ENCODE measurements around the gene RPL27. TPM values are rescaled to one million over a fixed set of nuclear protein-coding genes. Genes with fewer than 3 reads are reported as not detected.

The RPL27 gene
- total and polyA plus RNA-seq, 2 of the 4 experiments (the other 2 are of a cell fraction): 1,595 to 2,806 TPM

GRCh38 chr17:42989726-42990652 lies 8.2 kb upstream of the RPL27 start:
- peak overlapping the region; percentile 70; the same call in 1 of the 2 replicates for H3K4ac ChIP-seq (ENCODE audit: low read depth, low read length)
- no TSS peak for BruUV-seq (replicated peaks)

More at GRCh38 chr17:42989726-42990652, 8.2 kb upstream of the RPL27 start:
- H2AFZ ChIP-seq (replicated peaks; ENCODE audit: low read length, poor library complexity): peak overlapping the region; percentile 4
- intact Hi-C loops (cut with micrococcal nuclease) (loop anchor here (10.0 kb wide), 1 partner anchor 325 kb away; no protein-coding TSS in a partner anchor), in situ Hi-C loops (cut with MboI; ENCODE audit: low sequenced_read_pairs) (loop anchor here (25.0 kb wide), 1 partner anchor 372 kb away; no protein-coding TSS in a partner anchor), dilution Hi-C loops (cut with HindIII; ENCODE audit: low sequenced_read_pairs, unreplicated experiment) (no loop called here)
- H3K9me1 ChIP-seq (ENCODE audit: insufficient read depth, low read length): peaks cover 14% of the 10 kb centered on the region
- peak overlapping the region; percentile 74; the same call in 1 of the 3 replicates for H2BK15ac ChIP-seq (ENCODE audit: low read depth, low read length)
- H2AK9ac ChIP-seq (replicated peaks; ENCODE audit: low read depth, low read length, poor library complexity): no peak overlapping the region
- H3K4me3 ChIP-seq (ENCODE audit: insufficient read depth, low read depth, low read length): no peak overlapping the region
- no peaks in the 10 kb centered on the region for H4K20me1 ChIP-seq (ENCODE audit: insufficient read depth, low read length)
- peaks cover 42% of the 10 kb centered on the region for H3K36me3 ChIP-seq (ENCODE audit: control insufficient read depth, insufficient read depth, low read length)
- POLR2A ChIA-PET (ENCODE audit: unreplicated experiment): interaction anchor here (1.5 kb wide), 1 partner anchor 8 kb away, joined by 5 read pairs; the partner anchor contains the start of gene RPL27
- H3K14ac ChIP-seq (replicated peaks; ENCODE audit: low read depth, low read length): peak overlapping the region; percentile 89
- peak; percentile 58 for ATAC-seq (ENCODE audit: low read depth)
- H3K9ac ChIP-seq (ENCODE audit: low read depth, low read length): no peak overlapping the region
- no peaks in the 10 kb centered on the region; the same call in 1 of the 2 replicates for H3K4me1 ChIP-seq (ENCODE audit: control insufficient read depth, insufficient read depth, low read length)
- peak overlapping the region; percentile 68 for H2BK5ac ChIP-seq (ENCODE audit: low read depth, low read length, poor library complexity, severe bottlenecking)
- H3K9me3 ChIP-seq (ENCODE audit: control insufficient read depth, insufficient read depth, low read length): no peaks in the 10 kb centered on the region
- H2BK120ac ChIP-seq (ENCODE audit: low read depth, low read length): peak overlapping the region; percentile 64
- H2BK20ac ChIP-seq (ENCODE audit: low read depth, low read length): no peak overlapping the region
- no peak overlapping the region for H4K5ac ChIP-seq (ENCODE audit: low read depth, low read length)
- no peak overlapping the region for H3K4me2 ChIP-seq (ENCODE audit: low read depth, low read length)
- H3K23ac ChIP-seq (ENCODE audit: low read depth, low read length): no peak overlapping the region
- H4K8ac ChIP-seq (ENCODE audit: low read depth in 2 of 2, low read length in 2 of 2): peak overlapping the region in 1 of 2 experiments; percentile 41; a peak in 1 of 4 replicates
- TF ChIP-seq CTCF (conservative IDR thresholded peaks at IDR 0.05; ENCODE audit: low read depth, low read length) (no peak), NFE2L2 (IDR thresholded peaks at IDR 0.05; ENCODE audit: low read depth, low read length) (0 out of 2 replicates have a peak, but pooled peaks have one; percentile 30)
- DNase-seq: peak; percentile 26
- H3K27ac ChIP-seq (ENCODE audit: insufficient read depth, low read length): peak overlapping the region; percentile 26; the same call in 1 of the 2 replicates
- CTCF ChIA-PET: no interaction called here
- whole genome bisulfite sequencing, 2 experiments (ENCODE audit: extremely low coverage in 2 of 2, insufficient read length in 1 of 2): no CpG with 5 or more reads among the region's 6 CpGs
- no peak overlapping the region; the same call in 1 of the 2 replicates for H4K91ac ChIP-seq (ENCODE audit: insufficient read depth, low read depth, low read length)
- H3K27me3 ChIP-seq (ENCODE audit: control insufficient read depth, insufficient read depth, low read length): no peaks in the 10 kb centered on the region
- H3K79me1 ChIP-seq (ENCODE audit: low read depth in 1 of 2, low read length in 2 of 2): peaks cover 6 to 40% of the 10 kb centered on the region in 2 experiments; a peak in 3 of 4 replicates
- H3K56ac ChIP-seq (ENCODE audit: extremely low read depth, insufficient read depth, low read length): no peak overlapping the region
- H2AK5ac ChIP-seq (ENCODE audit: low read depth, low read length): peak overlapping the region; percentile 63; the same call in 1 of the 2 replicates
- no peak overlapping the region for H3K18ac ChIP-seq (ENCODE audit: low read depth, low read length)

Data from IMR-90 (cell line).